Endothelial cell of umbilical vein (primary cell): Measurements from ENCODE around the gene SRRD. TPM values are rescaled to one million over a fixed set of nuclear protein-coding genes. Genes with fewer than 3 reads are reported as not detected.

Source experiments
- BruUV-seq: library from RNA; stranded (reverse); fragments of 400-500 nt; replicated peaks from 2 replicates; lab custom pipeline; 2021; lab: Mats Ljungman, UMichigan
- CTCF ChIA-PET: fragments of 300-600, 350-600 bp; sonication (Branson Sonifier 250); formaldehyde crosslinking; loops from one replicate; lab custom pipeline; 2021; ENCODE audit warnings: antibody characterized with exemption, inconsistent platforms; lab: Charles Lee
- POLR2A ChIA-PET: fragments of 300-600, 350-600 bp; sonication (Branson Sonifier 250); formaldehyde crosslinking; loops from one replicate; lab custom pipeline; 2021; ENCODE audit warnings: antibody characterized with exemption, inconsistent platforms; lab: Charles Lee
- DNase-seq: peaks from one replicate; pipeline ENCODE4 v3.0.0-alpha.2; 2011; ENCODE audit warnings: low read depth, low spot score
- FAIRE-seq: peaks from 2 replicates; lab custom pipeline; 2011; peaks lifted over from hg19 to GRCh38; lab: Jason Lieb, UNC
- H2AFZ ChIP-seq: 2 replicates; pipeline ENCODE4 v1.6.0; 2012; ENCODE audit warnings: low read depth, low read length, control low read depth, inconsistent platforms
- H3K27ac ChIP-seq: 2 replicates; pipeline ENCODE4 v1.5.1; 2011; ENCODE audit warnings: low read depth, mild to moderate bottlenecking, control low read depth, low read length, moderate library complexity; ENCODE audit not compliant: insufficient read depth
- H3K27me3 ChIP-seq, 2 experiments: 2 replicates each; pipeline versions ENCODE4 v1.6.0 to v1.6.1; 2011; ENCODE audit warnings: low read length in 2 of 2, mixed read lengths in 1 of 2; ENCODE audit not compliant: control insufficient read depth in 2 of 2, insufficient read depth in 2 of 2
- H3K36me3 ChIP-seq, 2 experiments: 2 replicates in 1 of 2; 3 replicates in 1 of 2; pipeline ENCODE4 v1.5.1; 2011; ENCODE audit warnings: low read length in 2 of 2, mild to moderate bottlenecking in 1 of 2, moderate library complexity in 1 of 2; ENCODE audit not compliant: control insufficient read depth in 2 of 2, insufficient read depth in 2 of 2; ENCODE audit errors: extremely low read depth in 1 of 2
- H3K4me1 ChIP-seq: 3 replicates; pipeline ENCODE4 v1.5.1; 2011; ENCODE audit warnings: mild to moderate bottlenecking, low read length; ENCODE audit not compliant: control insufficient read depth, insufficient read depth; ENCODE audit errors: extremely low read depth
- H3K4me2 ChIP-seq: 2 replicates; pipeline ENCODE4 v1.6.1; 2011; ENCODE audit warnings: low read length, control low read depth, mixed read lengths; ENCODE audit not compliant: insufficient read depth
- H3K4me3 ChIP-seq, 3 experiments: fragments of 200-600 bp in 1 of 3; sonication (generic), shearing (Covaris generic) in 1 of 3; replicated peaks in 1 of 3; 2 replicates each; pipeline ENCODE4 v1.5.1; 2011 to 2016; ENCODE audit warnings: control low read depth in 3 of 3, low read length in 3 of 3, mild to moderate bottlenecking in 2 of 3, inconsistent platforms in 1 of 3, low read depth in 1 of 3, moderate library complexity in 1 of 3; ENCODE audit not compliant: insufficient read depth in 1 of 3
- H3K79me2 ChIP-seq: 2 replicates; pipeline ENCODE4 v1.6.0; 2012; ENCODE audit warnings: low read length, inconsistent platforms; ENCODE audit not compliant: control insufficient read depth, insufficient read depth
- H3K9ac ChIP-seq: replicated peaks from 2 replicates; pipeline ENCODE3; 2011; ENCODE audit warnings: low read length, control low read depth; ENCODE audit not compliant: insufficient read depth; ENCODE audit errors: extremely low read depth
- H3K9me1 ChIP-seq: replicated peaks from 3 replicates; pipeline ENCODE4 v1.6.0; 2011; ENCODE audit warnings: mild to moderate bottlenecking, low read length; ENCODE audit not compliant: control insufficient read depth, insufficient read depth; ENCODE audit errors: extremely low read depth
- H3K9me3 ChIP-seq: replicated peaks from 2 replicates; pipeline ENCODE4 v1.5.1; 2012; ENCODE audit warnings: low read length, inconsistent platforms; ENCODE audit not compliant: control insufficient read depth, insufficient read depth
- H4K20me1 ChIP-seq: replicated peaks from 2 replicates; pipeline ENCODE3; 2011; ENCODE audit warnings: mild to moderate bottlenecking, low read length; ENCODE audit not compliant: control insufficient read depth, insufficient read depth; ENCODE audit errors: extremely low read depth
- CTCF ChIP-seq, 2 donors: IDR thresholded peaks; 1 replicate in 1 of 2; 2 replicates in 1 of 2; pipeline ENCODE4 v1.5.1; 2011; ENCODE audit warnings: low read length in 2 of 2, mild to moderate bottlenecking in 2 of 2, moderate library complexity in 2 of 2, control low read depth in 1 of 2, inconsistent platforms in 1 of 2, low read depth in 1 of 2; ENCODE audit not compliant: insufficient read depth in 1 of 2; ENCODE audit errors: extremely low read depth in 1 of 2
- EZH2 ChIP-seq: IDR thresholded peaks from 2 replicates; pipeline ENCODE4 v1.6.1; 2012; ENCODE audit warnings: borderline replicate concordance, low read depth, mild to moderate bottlenecking, moderate library complexity, low read length, inconsistent platforms; ENCODE audit not compliant: severe bottlenecking
- FOS ChIP-seq: IDR thresholded peaks from 2 replicates; pipeline ENCODE4 v1.6.1; 2011; ENCODE audit warnings: mild to moderate bottlenecking, low read length, moderate library complexity, borderline replicate concordance; ENCODE audit not compliant: insufficient read depth
- GATA2 ChIP-seq: IDR thresholded peaks from 2 replicates; pipeline ENCODE4 v1.7.0; 2011; ENCODE audit warnings: low read depth, mild to moderate bottlenecking, moderate library complexity, mixed read lengths, low read length; ENCODE audit not compliant: insufficient read length, insufficient read depth
- JUN ChIP-seq: IDR thresholded peaks from 2 replicates; pipeline ENCODE4 v1.6.1; 2011; ENCODE audit warnings: borderline replicate concordance, low read depth; ENCODE audit not compliant: insufficient read length, insufficient read depth
- MAX ChIP-seq: IDR thresholded peaks from 2 replicates; pipeline ENCODE4 v1.6.1; 2011; ENCODE audit not compliant: insufficient read depth, insufficient read length
- MYC ChIP-seq: IDR thresholded peaks from one replicate; pipeline ENCODE4 v1.6.1; 2011; ENCODE audit warnings: mild to moderate bottlenecking, low read depth, low read length
- POLR2A ChIP-seq: IDR thresholded peaks from 2 replicates; pipeline ENCODE4 v1.6.1; 2012; ENCODE audit warnings: low read depth, mild to moderate bottlenecking, control low read depth, low read length
- POLR2AphosphoS5 ChIP-seq: IDR thresholded peaks from 2 replicates; pipeline ENCODE4 v1.6.1; 2012; ENCODE audit warnings: low read depth, mild to moderate bottlenecking, control low read depth, low read length, moderate library complexity; ENCODE audit not compliant: insufficient read depth
- dilution Hi-C: fragments of 300-500 bp; cut with MboI; formaldehyde crosslinking; loops from one replicate; pipeline ENCODE4 v1.15.0; 2019; ENCODE audit warnings: low sequenced_read_pairs; ENCODE audit not compliant: extremely low pct_ligation_motif_present
- intact Hi-C: fragments of 100-400 bp; cut with micrococcal nuclease; formaldehyde crosslinking; loops from one replicate; pipeline ENCODE4 v1.10.0; 2022
- polyA plus RNA-seq, 4 experiments: library from polyadenylated mRNA; depleted of rRNA in 3 of 4; stranded (reverse) in 3 of 4; unstranded in 1 of 4; fragments of >200 nt; gene quantifications; 2 replicates each; pipeline versions ENCODE4 v1.2.1 to v1.2.3, GENCODE V29; 2011 to 2012; ENCODE audit warnings: missing spikeins in 1 of 4
- total RNA-seq: library from RNA; stranded (reverse); gene quantifications from 2 replicates; pipeline ENCODE4 v1.2.3, GENCODE V29; 2021

The SRRD gene
- total and polyA plus RNA-seq, 2 donors (not counting 3 experiments of a cell fraction or from before 2014, with no cell fraction given) = 23.4 to 24.2 TPM

GRCh38 chr22:26525946-26526564, 42.4 kb downstream of the SRRD start:
- Histone ChIP-seq H3K4me1 (no peaks in the 10 kb centered on the region), H3K4me3 (no peak overlapping the region), H2AFZ (no peak overlapping the region), H4K20me1 (no peaks in the 10 kb centered on the region), H3K36me3 (peaks cover 0 to 10% of the 10 kb centered on the region in 2 experiments), H3K27me3 (no peaks in the 10 kb centered on the region), H3K9ac (no peak overlapping the region), H3K4me2 (no peak overlapping the region), H3K9me1 (no peaks in the 10 kb centered on the region), H3K9me3 (no peaks in the 10 kb centered on the region), H3K79me2 (no peaks in the 10 kb centered on the region), H3K27ac (no peak overlapping the region)
- DNase-seq (no peak), FAIRE-seq (no peak)
- TF ChIP-seq MYC = no peak
- no peak for TF ChIP-seq MAX
- no peak for TF ChIP-seq GATA2
- TF ChIP-seq JUN = no peak
- TF ChIP-seq EZH2 = no peak
- TF ChIP-seq CTCF (IDR thresholded peaks at IDR 0.05; ENCODE audit: extremely low read depth in 1 of 2, insufficient read depth in 1 of 2, low read depth in 1 of 2, low read length in 2 of 2) = no peak
- no peak for TF ChIP-seq POLR2AphosphoS5
- no peak for TF ChIP-seq POLR2A
- no peak for TF ChIP-seq FOS
- intact Hi-C loops (no loop called here), dilution Hi-C loops (no loop called here)
- BruUV-seq = no TSS peak
- ChIA-PET CTCF (no interaction called here), POLR2A (no interaction called here)
